T1000 (cell line): ENCODE measurements around the gene C1QB.

Experiments
- DNase-seq: peaks from one replicate; lab custom pipeline; 2025; ENCODE audit warnings: mixed read lengths; lab: John Stamatoyannopoulos, UW

C1QB gene

DNA sequence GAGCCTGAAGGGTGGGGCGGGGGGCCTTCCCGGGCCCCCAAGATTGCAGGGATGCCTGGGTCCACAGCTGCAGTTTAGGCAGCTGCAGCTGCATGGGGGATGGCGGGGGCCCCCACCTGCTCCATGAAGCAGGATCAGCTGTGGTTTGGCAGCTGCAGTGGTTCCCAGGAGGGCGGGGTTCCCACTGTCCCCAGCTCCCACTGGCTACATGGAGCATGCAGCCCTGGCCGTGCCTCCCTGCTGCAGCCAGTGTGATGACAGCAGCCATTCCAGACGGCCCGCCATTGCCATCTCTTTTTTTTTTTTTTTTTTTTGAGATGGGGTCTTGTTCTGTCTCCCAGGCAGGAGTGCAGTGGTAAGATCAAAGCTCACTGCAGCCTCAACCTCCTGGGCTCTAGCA lies 17.6 kb upstream of the C1QB start:
- DNase-seq = no peak

DNA sequence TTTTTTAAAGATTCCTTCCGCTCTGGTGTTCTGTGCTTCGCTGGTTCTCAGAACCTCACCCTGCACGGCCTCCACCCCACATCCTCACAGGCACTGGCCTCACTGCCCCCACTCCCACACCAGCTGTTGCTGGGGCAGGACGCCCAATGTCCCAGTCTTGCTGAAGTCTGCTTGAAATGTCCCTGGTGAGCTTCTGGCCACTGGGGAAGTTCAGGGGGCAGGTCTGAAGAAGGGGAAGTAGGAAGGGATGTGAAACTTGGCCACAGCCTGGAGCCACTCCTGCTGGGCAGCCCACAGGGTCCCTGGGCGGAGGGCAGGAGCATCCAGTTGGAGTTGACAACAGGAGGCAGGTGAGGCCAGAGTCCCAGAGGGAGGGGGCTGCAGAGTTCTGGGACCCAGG lies 16.7 kb upstream of the C1QB start, which contains the start of gene C1QA:
C1QA (plus strand) TSS at position 276 of the 400 bp plus-strand sequence. CDS start 989 bp downstream, outside the sequence.
- DNase-seq = no peak

DNA sequence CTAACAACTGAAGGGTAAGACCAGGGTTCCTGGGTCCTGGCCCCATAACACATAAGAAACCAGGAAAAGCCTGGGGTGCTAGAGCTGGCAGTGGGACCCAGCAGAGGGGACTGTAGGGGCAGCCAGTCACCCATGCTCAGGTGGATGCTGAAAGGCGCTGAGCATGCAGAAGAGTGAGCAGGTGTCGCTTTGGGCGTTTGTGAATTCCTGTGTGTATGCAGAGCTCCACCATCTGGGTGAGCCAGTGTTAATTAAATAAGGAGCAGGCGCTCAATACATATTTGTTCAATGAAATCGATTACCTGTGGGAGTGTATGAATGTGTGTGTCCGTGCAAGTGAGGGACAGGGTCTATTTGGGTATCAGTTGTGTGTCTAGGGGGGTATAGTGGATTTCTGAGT lies 16.1 kb upstream of the C1QB start:
- no peak for DNase-seq

DNA sequence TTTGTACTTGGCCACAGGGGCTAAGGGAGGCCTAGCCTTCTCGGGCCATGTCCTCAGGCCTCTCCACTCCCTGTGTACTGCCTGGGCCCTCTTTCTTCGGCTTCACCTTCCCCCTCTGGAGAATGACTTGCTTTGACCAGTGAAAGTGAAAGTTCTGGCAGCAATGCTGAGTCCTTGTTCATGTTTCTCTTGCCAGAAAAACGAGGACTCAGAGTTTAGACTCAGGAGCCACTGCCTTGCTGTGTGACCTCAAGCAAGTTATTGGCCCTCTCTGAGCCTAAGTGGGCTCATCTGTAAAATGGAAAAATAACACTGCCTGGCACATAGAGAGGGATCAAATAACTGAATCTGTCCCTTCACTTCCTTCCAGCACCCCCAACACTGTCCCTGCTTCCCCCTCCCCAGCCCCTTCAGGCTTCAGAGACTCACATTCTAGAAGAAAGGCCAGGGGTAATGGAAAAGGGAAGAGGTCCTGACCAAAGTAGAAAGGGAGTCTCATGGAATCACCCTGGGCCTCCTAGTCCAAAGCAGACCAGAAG lies 15.1 kb upstream of the C1QB start:
- DNase-seq = no peak

DNA sequence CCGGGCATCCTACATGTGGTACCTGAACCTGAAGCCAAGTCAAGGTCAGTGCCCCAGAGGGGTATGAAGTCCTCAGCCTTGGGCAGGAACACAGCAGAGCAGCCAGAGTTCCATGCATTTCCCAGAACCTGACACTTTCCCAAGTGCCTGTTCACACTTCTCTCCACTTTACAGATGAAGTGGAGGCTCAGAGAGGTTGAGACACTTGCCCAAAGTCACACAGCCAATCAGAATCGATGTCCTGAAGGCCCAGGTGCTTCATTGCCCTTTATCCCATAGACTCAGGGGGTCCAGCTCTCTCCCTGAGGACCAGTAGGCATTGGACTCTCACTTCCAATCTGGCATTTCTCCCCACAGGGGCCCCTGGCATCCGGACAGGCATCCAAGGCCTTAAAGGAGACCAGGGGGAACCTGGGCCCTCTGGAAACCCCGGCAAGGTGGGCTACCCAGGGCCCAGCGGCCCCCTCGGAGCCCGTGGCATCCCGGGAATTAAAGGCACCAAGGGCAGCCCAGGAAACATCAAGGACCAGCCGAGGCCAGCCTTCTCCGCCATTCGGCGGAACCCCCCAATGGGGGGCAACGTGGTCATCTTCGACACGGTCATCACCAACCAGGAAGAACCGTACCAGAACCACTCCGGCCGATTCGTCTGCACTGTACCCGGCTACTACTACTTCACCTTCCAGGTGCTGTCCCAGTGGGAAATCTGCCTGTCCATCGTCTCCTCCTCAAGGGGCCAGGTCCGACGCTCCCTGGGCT lies 14.4 kb upstream of the C1QB start:
- no peak for DNase-seq

DNA sequence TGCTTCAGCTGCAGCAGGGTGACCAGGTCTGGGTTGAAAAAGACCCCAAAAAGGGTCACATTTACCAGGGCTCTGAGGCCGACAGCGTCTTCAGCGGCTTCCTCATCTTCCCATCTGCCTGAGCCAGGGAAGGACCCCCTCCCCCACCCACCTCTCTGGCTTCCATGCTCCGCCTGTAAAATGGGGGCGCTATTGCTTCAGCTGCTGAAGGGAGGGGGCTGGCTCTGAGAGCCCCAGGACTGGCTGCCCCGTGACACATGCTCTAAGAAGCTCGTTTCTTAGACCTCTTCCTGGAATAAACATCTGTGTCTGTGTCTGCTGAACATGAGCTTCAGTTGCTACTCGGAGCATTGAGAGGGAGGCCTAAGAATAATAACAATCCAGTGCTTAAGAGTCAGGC lies 13.8 kb upstream of the C1QB start:
- no peak for DNase-seq

DNA sequence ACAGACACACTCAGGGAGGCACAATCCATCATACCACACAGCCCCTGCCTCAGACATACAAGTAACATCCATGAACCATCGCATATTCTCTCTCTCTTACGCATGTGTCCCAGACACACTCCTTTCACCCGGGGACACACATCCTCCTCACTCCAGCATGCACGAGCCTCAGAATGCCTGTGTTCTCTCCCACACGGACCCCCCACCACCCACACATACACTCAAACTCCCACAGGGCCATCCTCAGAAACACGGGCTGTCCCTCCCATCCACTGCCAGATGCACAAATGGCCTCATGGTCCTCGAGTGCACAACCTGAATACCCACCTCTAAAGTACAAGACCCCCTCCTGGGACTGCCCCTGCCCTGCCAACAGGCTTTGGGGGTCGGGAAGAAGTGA lies 11.8 kb upstream of the C1QB start:
- DNase-seq = no peak

DNA sequence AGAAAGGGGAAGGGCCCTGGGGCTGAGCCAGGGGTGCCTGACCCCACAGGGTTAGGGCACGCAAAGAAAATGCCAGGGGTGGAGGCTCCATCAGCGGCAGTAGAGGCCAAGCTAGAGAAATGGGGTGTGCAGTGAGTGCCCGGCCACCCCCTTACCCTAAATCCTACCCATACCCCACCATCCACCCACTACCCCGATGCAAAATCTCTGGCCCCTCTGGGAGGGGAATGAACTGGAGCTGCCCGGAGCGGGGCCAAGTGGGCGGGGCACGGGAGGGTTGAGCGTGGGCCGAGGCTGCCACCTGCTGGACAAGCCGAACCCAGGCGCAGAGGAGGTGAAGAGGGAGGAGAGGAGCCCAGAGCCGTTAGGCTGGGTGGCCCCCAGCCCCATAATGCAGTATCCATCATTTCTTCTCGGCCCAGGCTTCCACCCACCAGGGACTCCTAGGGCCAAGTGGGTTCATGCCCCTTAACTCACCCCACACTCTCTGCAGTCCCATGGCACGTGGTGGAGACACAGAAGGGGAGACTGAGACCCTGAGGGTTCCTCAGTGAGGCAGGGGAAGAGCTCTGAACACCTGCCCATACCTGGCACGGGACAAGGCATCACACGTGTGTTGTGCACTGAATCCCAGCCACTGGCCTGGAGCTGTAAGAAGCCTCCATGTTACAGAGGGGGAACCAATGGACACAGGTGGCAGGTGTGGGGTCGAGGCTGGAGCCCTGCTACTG lies 11.0 kb upstream of the C1QB start:
- DNase-seq = peak; percentile 40

DNA sequence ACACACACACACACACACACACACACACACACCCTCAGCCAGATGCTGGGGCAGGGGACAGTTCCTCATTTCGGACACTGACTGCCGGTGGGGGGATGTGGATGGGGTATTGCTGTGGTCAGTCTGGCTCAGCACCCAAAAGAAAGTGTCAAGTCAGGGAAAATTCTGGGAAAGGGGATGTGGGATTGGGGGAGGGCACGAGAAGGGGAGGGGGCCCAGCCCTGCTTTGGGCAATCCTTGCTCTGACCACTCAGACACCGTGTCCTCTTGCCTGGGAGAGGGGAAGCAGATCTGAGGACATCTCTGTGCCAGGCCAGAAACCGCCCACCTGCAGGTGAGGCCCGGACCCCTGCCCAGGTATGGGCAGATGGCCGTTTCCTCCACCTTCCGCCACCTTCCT lies 9.7 kb upstream of the C1QB start, which contains the start of gene C1QC:
C1QC (plus strand) TSS at position 253 of the 400 bp plus-strand sequence. CDS start 391 bp downstream, outside the sequence.
- no peak for DNase-seq

DNA sequence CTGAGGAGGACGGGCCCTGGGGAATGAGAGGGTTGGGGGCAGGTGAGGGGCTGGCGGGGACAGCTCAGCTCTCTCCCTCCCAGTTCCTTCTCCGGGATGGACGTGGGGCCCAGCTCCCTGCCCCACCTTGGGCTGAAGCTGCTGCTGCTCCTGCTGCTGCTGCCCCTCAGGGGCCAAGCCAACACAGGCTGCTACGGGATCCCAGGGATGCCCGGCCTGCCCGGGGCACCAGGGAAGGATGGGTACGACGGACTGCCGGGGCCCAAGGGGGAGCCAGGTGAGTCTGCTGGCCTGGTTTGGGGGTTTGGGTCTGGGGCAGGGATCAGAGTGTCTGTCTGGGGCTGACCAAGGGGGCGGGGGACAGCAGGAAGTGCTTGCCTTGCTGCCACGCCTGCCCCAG lies 9.1 kb upstream of the C1QB start:
- DNase-seq = no peak

DNA sequence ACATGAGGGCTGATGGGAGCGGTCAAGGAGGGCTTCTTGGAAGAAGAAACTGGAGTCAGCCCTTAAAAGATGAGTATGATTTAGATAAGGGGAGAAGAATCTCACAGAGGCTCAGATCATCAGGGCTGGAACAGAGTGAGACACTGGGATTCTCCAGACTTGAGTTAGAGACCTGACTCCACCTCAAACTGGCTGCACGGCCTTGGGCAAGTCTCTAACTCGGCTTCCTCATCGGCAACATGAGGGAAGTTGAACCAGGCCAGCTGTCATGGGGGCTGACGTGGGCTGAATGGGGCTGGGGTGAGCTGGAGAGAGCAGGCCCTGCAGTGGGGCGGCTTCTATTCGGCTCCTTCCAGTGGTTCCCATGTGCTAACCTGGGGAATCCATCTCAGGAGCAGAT lies 7.1 kb upstream of the C1QB start:
- no peak for DNase-seq

DNA sequence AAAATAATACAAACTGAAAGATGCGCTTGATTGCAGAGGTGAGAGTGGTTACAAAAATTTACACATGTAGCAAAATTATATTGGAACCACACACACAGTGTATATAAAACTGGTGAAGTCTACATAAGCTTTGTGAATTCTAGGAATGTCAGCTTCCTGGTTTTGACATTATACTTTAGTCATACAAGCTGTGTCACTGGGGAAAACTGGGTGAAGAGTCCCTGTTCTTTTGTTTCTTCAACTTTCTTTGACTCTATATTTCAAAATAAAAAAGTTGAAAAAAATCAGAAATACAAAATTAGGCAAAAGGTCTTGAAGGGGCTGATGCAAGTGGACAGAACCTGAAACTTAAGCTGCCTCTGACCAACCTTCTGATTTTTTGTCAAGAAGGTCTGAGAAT lies 6.7 kb upstream of the C1QB start:
- DNase-seq = no peak

DNA sequence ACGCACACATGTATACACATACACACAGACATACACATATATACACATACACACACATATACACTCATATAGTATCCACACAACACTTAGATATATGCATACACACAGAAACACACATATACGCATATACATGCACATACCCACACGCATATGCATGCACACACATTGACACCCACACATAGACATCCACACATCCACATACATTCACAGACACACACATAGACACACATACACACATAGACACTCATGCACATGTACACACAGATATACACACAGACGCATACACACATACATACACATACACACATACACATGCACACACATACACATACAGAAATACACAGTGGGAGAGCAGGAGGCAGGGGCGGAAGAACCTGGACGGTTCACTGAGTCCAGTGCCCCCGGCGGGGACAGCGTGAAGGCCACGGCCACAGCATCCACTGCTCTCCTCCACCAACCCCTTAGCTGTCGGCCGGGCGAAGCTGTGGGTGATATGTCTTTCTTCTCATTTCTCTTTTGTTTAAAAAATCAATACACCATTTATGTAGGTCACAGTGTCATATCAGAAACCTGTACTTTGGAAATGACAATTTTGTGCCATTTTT lies 2.8 kb upstream of the C1QB start:
- no peak for DNase-seq

DNA sequence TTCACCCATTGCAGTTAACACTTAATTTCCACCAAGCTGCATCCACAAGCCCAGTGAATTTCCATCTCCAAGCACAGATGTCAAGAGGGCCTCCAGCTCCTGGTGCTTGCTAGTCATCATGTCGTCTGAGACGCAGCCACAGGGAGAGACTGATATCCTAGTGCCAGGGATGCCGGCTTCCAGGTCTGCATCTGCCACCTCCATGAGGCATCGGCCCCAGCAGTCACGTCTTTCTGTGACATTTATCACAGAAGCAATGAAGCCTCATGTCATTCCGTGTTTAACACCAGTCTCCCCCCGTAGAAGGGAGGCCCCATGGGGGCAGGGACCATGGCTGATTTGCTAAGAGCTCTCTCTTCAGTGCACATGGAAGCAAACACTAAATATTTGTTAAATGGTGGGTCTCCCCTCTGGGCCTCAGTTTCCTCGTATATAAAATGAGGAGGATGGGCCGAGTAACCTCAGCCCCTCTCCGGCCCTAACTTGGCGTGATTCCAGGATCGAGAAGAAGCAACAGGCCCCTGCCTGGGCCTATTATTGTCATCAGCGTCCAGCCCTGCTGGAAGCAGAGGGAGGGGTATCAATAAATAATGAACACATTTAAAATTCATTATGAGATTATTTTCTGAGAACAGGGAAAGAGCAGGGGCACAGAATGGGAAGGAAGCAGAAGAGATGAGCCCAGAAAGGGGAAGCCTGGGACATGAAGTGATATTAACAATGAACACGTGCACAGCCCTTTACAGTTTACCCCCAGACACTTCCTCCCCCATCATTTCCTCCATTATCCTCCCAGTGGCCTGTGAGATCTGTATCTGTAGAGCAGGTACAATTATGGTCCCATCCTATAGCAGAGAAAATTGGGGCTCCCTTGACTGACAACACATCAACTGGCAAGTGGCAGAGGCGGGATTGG lies 837 bp upstream of the C1QB start:
- no peak for DNase-seq

DNA sequence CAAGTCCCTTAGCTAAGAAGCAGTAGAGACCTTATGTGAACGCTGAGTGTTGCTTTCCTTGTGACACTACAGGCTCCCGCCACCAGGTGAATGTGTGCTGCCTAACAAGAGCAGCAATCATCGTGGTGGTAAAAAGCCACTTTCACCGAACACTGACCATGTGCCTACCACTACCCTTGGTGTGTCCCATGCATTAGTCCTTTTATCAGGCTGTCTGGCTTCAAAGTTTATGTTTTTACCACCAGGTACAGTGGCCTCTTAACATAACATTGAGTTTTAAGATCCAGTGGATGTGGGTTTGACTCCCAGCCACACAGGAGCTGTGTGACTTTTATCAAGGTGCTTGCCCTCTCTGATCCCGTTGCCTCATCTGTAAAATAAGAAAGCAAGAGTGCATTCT lies 1.7 kb downstream of the C1QB start:
- DNase-seq = no peak

DNA sequence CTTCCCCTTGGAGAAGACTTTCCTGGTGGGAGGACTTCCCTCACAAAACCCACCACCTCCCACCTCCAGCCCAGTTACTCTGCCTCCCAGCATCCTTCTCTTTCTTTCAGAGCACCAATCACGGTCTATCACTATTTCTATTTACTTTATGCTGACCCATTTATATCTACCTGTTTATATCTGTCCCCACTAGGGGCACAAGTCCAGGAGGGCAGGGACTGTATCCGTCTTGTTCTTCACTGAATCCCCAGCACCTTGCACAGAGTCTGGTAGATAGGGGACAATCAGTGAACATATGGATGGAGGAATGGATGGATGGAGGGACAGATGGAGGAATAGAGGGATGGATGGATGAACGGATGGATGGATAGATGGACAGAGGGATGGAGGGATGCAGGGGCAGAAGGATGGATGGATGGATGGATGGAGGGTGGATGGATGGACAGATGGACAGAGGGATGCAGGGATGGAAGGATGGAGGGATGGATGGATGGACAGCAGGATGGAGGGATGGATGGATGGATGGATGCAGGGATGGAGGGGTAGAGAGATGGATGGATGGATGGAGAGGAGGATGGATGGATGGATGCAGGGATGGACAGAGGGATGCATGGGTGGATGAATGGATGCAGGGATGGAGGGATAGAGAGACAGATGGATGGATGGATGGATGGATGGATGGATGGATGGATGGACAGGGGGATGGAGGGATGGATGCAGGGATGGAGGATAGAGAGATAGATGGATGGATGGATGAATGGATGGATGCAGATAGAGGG lies 5.5 kb downstream of the C1QB start:
- DNase-seq = no peak

DNA sequence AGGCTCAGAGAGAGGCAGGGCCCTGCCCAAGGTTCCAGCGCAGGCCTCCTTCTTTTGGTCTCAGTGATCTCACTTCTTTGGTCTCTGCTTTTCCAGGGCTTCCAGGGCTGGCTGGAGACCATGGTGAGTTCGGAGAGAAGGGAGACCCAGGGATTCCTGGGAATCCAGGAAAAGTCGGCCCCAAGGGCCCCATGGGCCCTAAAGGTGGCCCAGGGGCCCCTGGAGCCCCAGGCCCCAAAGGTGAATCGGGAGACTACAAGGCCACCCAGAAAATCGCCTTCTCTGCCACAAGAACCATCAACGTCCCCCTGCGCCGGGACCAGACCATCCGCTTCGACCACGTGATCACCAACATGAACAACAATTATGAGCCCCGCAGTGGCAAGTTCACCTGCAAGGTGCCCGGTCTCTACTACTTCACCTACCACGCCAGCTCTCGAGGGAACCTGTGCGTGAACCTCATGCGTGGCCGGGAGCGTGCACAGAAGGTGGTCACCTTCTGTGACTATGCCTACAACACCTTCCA lies 7.7 kb downstream of the C1QB start:
- no peak for DNase-seq

DNA sequence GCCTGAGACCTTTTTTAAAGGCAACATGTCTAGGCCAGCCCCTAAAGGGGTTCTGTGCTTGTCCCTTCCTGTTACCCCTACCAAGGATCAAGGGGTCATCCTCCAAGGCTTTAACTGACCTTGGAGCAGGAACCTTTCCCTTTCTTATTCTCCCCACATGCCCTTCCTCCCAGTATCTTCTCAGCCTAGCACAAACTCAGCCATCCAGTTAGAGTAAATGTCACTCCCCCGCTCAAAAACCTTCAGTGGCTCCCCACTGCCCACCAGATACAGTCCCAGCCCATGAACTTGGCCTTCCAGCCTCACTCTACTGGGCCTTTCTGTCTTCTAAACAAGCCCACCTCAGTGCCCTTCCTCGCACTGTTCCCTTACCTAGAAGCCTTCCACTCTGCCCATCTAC lies 8.8 kb downstream of the C1QB start:
- no peak for DNase-seq

DNA sequence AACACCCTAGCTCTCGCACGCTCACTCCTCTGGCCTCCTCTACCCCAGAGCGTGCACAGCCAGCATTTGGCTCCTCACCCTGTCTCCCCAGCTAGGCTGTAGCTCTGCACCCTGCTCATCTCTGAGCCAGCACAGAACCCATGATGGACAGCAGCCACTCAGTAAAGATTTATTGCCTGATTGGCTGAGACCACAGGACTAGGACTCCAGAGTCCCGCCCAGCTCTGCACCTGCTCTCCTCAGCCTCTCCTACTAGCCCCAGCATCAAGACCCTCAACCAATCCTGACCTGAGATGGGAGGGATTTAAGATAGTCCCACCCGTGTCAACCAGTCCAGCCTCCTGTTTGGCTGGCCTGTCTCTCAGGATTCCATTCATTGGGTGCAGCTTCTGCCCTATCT lies 9.3 kb downstream of the C1QB start:
- DNase-seq = no peak

DNA sequence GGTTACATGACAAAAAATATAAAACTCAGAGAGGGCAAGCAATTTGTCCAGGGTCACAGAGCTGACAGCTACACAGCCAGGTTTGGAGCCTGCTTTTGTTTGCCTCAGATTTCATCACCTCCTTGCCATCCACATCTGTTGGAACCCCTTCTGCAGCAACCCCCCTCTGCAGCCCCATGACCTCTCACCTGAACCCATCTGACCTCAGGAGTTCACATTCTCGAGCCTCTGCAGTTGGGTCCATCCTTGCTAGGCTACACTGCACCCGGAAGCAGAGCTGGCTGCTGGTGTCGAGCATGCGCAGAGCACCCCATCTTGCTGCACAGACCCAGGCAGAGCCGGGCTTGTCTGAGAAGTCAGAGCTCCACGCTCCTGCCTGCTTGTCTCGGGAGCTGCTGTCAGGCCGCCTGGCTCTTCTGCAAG lies 10.0 kb downstream of the C1QB start:
- DNase-seq = no peak

DNA sequence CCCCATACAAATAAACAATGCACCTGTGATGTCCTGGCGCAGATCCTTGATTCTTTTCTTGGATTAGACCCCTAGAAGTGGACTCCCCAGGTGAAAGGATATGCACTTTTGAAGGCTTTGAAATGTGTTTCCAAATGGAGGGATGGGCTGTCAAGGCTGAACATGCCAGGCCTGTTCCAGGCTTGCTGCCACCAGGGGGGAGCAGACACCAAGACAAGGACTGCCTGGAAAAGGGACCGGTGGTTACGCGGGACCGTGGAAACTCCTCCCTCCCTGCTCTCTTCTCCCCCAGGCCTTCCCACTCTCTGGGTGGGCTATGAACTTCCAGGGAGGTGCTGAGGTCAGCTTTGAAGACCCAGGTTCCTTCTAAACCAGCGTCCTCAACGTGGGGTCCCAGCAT lies 12.7 kb downstream of the C1QB start:
- no peak for DNase-seq
